GM12865 (cell line): ENCODE data around the gene HIRA.

Source experiments
- DNase-seq: peaks from one replicate; pipeline ENCODE4 v3.0.0; 2010; ENCODE audit warnings: low read depth
- H3K4me3 ChIP-seq: 2 replicates; pipeline ENCODE4 v1.5.1; 2011; ENCODE audit warnings: mild to moderate bottlenecking, low read depth, low read length, control low read depth
- CTCF ChIP-seq: IDR thresholded peaks from 2 replicates; pipeline ENCODE4 v1.5.1; 2011; ENCODE audit warnings: low read length, control low read depth, low read depth, inconsistent platforms; ENCODE audit not compliant: insufficient read depth; ENCODE audit errors: missing control alignments

The HIRA gene

DNA sequence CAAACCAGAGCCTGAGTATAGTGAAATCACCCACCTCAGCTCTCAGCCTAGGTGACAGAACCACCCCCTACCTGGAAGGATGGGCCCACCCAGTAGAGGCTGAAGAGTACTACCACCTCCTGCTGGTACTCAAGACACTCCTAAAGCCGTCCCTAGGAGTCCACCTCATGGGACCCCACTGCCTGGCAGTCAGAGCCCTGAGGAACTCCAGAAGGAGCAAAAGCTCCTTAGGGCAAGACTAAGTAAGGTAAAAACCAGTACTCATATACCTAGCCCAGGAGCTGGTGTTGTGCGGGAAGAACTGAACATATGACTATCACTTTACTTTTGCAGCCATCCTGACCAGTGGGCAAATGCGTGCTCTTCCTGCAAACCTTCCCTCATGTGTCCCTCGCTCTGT lies 36.3 kb downstream of the HIRA start:
- TF ChIP-seq CTCF = no peak
- H3K4me3 ChIP-seq = no peak overlapping the region
- DNase-seq = no peak

DNA sequence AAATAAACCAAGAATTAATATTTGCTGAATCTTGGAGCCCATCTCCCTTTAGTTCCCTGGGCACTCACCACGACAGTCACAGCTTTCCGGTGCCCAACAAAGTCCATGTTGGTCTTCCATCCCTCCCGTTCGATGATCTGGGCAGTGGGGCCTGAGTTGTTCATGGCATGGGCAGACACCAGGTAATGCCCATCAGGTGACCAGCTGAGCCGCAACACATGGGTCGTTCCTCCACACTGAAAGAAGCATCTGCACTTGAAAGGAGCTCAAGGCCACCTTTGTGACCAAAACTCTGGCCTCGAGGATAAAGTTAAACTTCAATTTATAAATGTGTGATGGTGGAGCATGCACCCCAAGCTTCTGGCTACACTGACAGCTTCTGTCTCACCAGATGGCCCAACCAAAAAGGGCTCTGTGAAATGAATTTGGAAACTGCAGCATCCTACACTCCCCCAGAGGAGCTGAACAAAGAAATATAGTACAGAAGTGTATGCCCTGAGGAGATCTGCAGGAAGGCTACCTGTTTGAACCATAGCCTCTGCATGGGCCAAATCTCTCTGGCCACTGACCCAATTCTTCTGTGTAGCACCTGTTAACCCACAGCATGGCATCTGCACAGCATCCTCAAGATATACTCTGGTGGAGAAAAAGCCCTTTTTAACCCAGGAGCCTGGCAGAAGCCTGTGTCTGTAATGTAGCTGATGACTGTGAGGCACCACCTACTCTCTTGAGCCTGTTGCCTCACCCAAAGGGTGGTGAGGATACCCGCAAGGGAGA lies 37.1 kb downstream of the HIRA start:
- no peak for TF ChIP-seq CTCF
- no peak overlapping the region for H3K4me3 ChIP-seq
- no peak for DNase-seq

- no peak for DNase-seq
- TF ChIP-seq CTCF = no peak
- H3K4me3 ChIP-seq = no peak overlapping the region
Observed at GRCh38 chr22:19393704-19394103, 37.8 kb downstream of the HIRA start.

- no peak for DNase-seq
- TF ChIP-seq CTCF = no peak
- H3K4me3 ChIP-seq = no peak overlapping the region
Observed at GRCh38 chr22:19387575-19387974, 44.0 kb downstream of the HIRA start.

- no peak overlapping the region for H3K4me3 ChIP-seq
- DNase-seq = no peak
- TF ChIP-seq CTCF = no peak
Observed at GRCh38 chr22:19387038-19387437, 44.5 kb downstream of the HIRA start.

DNA sequence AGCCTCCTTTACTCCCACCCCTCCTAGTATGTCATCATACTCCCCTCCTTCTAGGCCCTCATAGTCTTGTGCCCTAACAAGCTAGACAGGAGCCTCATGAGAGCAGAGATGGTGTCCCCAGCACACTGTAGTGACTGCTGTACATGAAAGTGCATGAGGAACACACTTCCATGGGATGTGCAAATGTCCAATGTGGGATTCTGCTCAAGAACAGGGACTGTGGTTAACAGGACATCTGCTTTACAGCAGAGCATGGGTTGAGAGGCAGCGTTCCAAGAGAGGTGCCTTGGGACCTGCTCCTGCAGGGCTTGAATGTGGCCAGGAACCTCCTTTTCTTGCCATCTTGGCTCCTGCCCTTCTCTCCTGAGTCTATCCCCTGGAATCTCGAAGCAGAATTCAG lies 45.3 kb downstream of the HIRA start:
- H3K4me3 ChIP-seq = no peak overlapping the region
- no peak for DNase-seq
- TF ChIP-seq CTCF = no peak
